ENCODE data around the gene FLNB.

FLNB gene

DNA sequence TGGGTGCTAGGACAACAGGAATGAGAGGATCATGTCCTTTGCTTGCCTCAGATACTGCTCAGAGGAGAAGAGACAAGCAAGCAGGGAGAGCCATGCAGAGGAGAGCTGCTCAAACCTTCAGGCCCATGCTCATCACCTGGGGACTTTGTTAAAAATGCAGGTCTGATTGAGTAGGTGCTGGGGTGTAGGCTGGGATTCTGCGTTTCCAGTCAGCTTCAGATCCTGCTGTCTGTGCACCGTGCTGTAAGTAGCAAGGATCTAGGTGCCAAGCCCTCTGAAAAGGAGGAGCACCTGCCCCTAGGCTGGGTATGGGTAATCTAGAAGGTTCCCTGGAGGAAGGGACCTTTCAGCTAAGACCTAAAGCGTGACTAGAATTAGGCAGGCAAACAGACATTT lies 7.3 kb downstream of the FLNB start:
- no peaks in the 10 kb centered on the region for H3K4me1 ChIP-seq (ENCODE audit: insufficient read depth, low read length, severe bottlenecking)
- TF ChIP-seq EZH2 (IDR thresholded peaks at IDR 0.05; ENCODE audit: borderline replicate concordance, low read length), result no peak
- TF ChIP-seq, protein P1, sequence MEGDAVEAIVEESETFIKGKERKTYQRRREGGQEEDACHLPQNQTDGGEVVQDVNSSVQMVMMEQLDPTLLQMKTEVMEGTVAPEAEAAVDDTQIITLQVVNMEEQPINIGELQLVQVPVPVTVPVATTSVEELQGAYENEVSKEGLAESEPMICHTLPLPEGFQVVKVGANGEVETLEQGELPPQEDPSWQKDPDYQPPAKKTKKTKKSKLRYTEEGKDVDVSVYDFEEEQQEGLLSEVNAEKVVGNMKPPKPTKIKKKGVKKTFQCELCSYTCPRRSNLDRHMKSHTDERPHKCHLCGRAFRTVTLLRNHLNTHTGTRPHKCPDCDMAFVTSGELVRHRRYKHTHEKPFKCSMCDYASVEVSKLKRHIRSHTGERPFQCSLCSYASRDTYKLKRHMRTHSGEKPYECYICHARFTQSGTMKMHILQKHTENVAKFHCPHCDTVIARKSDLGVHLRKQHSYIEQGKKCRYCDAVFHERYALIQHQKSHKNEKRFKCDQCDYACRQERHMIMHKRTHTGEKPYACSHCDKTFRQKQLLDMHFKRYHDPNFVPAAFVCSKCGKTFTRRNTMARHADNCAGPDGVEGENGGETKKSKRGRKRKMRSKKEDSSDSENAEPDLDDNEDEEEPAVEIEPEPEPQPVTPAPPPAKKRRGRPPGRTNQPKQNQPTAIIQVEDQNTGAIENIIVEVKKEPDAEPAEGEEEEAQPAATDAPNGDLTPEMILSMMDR (IDR thresholded peaks at IDR 0.05; ENCODE audit: low read length), result no peak
- no peaks in the 10 kb centered on the region for H4K20me1 ChIP-seq (ENCODE audit: insufficient read depth, low read length)
- no peak overlapping the region for H2AFZ ChIP-seq (ENCODE audit: low read length)
- no peak overlapping the region for H3K9ac ChIP-seq (ENCODE audit: low read length)
- H3K27me3 ChIP-seq (ENCODE audit: insufficient read depth, low read length), result no peaks in the 10 kb centered on the region
- H3K79me2 ChIP-seq (ENCODE audit: insufficient read depth, low read length), result no peaks in the 10 kb centered on the region
- no peaks in the 10 kb centered on the region for H3K9me2 ChIP-seq (ENCODE audit: low read depth, low read length)
- H3K36me3 ChIP-seq (ENCODE audit: insufficient read depth, low read length), result no peaks in the 10 kb centered on the region
- no peak overlapping the region for H3K4me3 ChIP-seq (ENCODE audit: low read depth, low read length, poor library complexity, severe bottlenecking)
- no peaks in the 10 kb centered on the region for H3K9me3 ChIP-seq (ENCODE audit: low read length)
- H3K27ac ChIP-seq (ENCODE audit: low read depth, low read length, poor library complexity, severe bottlenecking), result no peak overlapping the region
- no peak overlapping the region for H3K4me2 ChIP-seq (ENCODE audit: low read length)
- H3F3A ChIP-seq (ENCODE audit: insufficient read depth, low read length), result no peaks in the 10 kb centered on the region

DNA sequence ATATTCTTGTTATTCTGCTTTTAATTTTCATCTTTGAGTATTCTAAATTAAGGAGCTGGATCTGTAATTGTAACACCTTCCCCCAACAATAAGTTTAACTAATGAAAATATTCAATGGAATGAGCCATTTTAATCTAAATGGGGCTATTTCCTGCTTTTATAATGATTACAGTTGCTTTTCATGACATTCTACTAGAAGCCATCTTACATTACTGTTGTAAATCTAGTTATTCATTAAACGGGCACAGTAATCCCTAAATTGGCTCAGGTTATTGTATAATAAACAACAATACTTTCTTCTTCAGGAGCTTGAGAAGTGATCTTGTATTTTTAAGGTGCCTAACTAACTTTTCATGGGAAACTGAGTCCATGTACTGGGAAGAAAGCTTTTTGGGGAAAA lies 8.5 kb downstream of the FLNB start:
- no peak overlapping the region for H2AFZ ChIP-seq (ENCODE audit: low read length)
- H4K20me1 ChIP-seq (ENCODE audit: insufficient read depth, low read length), result no peaks in the 10 kb centered on the region
- H3F3A ChIP-seq (ENCODE audit: insufficient read depth, low read length), result no peaks in the 10 kb centered on the region
- H3K4me1 ChIP-seq (ENCODE audit: insufficient read depth, low read length, severe bottlenecking), result no peaks in the 10 kb centered on the region
- no peak overlapping the region for H3K4me2 ChIP-seq (ENCODE audit: low read length)
- H3K36me3 ChIP-seq (ENCODE audit: insufficient read depth, low read length), result no peaks in the 10 kb centered on the region
- H3K79me2 ChIP-seq (ENCODE audit: insufficient read depth, low read length), result no peaks in the 10 kb centered on the region
- H3K4me3 ChIP-seq (ENCODE audit: low read depth, low read length, poor library complexity, severe bottlenecking), result no peak overlapping the region
- H3K9me2 ChIP-seq (ENCODE audit: low read depth, low read length), result no peaks in the 10 kb centered on the region
- no peak for TF ChIP-seq EZH2 (IDR thresholded peaks at IDR 0.05; ENCODE audit: borderline replicate concordance, low read length)
- TF ChIP-seq, protein P1 (IDR thresholded peaks at IDR 0.05; ENCODE audit: low read length), result no peak
- H3K27me3 ChIP-seq (ENCODE audit: insufficient read depth, low read length), result no peaks in the 10 kb centered on the region
- H3K27ac ChIP-seq (ENCODE audit: low read depth, low read length, poor library complexity, severe bottlenecking), result no peak overlapping the region
- H3K9me3 ChIP-seq (ENCODE audit: low read length), result no peaks in the 10 kb centered on the region
- H3K9ac ChIP-seq (ENCODE audit: low read length), result no peak overlapping the region

DNA sequence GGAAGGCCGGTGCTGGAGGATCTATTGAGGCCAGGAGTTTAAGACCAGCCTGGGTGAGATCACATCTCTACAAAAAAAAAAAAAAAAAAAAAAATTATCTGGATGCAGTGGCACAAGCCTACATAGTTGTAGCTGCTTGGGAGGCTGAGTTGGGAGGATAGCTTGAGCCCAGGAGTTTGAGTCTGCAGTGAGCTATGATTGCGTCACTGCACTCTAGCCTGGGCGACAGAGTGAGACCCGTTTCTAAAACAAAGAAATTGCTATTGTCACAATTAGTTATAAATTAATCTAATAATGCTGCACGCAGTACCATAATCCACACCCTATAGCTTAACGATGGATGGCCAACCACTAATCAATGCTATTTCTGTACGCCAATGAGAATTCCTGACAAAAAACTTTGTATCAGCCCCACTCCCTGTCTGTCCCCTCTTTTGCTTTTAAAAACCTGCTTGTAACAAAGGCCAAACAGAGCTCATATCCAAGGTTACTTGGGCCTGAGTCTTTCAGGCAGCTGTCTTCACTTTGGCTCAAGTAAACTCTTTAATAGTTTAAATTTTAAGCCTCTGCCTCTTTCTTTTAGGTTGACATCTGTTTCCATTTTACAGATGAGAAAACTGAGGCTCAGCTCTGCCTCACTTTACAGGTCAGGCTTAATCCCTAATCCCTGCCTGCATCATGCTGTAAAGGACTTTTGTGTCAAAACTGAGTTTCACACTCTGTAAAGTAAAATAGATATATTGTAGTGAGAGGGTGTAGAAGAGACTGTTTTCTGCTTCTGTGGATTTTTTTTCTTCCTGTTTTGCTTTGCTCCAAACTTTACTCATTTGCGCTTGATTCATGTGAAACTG lies 10.9 kb downstream of the FLNB start:
- Histone ChIP-seq H3K9ac (ENCODE audit: low read length) (no peak overlapping the region), H3K4me2 (ENCODE audit: low read length) (no peak overlapping the region), H4K20me1 (ENCODE audit: insufficient read depth, low read length) (no peaks in the 10 kb centered on the region), H3K9me2 (ENCODE audit: low read depth, low read length) (no peaks in the 10 kb centered on the region), H3K4me3 (ENCODE audit: low read depth, low read length, poor library complexity, severe bottlenecking) (no peak overlapping the region), H3K9me3 (ENCODE audit: low read length) (no peaks in the 10 kb centered on the region), H3K36me3 (ENCODE audit: insufficient read depth, low read length) (no peaks in the 10 kb centered on the region), H3K27me3 (ENCODE audit: insufficient read depth, low read length) (no peaks in the 10 kb centered on the region), H3F3A (ENCODE audit: insufficient read depth, low read length) (no peaks in the 10 kb centered on the region), H3K27ac (ENCODE audit: low read depth, low read length, poor library complexity, severe bottlenecking) (no peak overlapping the region), H2AFZ (ENCODE audit: low read length) (no peak overlapping the region), H3K4me1 (ENCODE audit: insufficient read depth, low read length, severe bottlenecking) (no peaks in the 10 kb centered on the region), H3K79me2 (ENCODE audit: insufficient read depth, low read length) (no peaks in the 10 kb centered on the region)
- TF ChIP-seq EZH2 (IDR thresholded peaks at IDR 0.05; ENCODE audit: borderline replicate concordance, low read length), result no peak
- TF ChIP-seq, protein P1 (IDR thresholded peaks at IDR 0.05; ENCODE audit: low read length), result no peak
